NCI-H1436 treated with DMSO at 0.1 percent for 48 hours (cell line): ENCODE results near the gene SLC1A1.
"Not testable (repeated sequence)": the region's sequence is repeated elsewhere in the genome, so short reads cannot be mapped to it uniquely, and the experiment has no call there.

Experiments used
- DNase-seq: peaks from one replicate; lab custom pipeline; 2025; lab: John Stamatoyannopoulos, UW

The SLC1A1 gene

DNA sequence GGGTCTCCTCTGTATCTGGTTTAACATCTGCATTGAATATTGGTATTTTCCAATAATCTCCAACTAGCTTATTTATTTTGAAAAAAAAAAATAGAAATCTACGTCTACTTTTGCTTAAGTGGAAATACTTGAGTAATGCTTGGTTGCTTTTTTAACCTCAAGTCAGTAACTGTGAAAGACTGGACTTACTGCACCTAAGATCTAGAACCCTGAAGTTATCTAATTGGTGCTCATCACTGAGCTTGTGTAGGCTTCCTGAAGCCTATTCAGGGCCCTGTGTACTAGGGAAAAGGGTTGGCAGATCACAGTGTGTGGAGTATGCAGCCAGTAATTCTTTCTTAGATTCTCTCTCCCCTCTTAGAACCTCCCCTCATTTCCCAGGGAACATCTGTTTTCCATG, 16.2 kb downstream of the SLC1A1 start:
- no peak for DNase-seq

DNA sequence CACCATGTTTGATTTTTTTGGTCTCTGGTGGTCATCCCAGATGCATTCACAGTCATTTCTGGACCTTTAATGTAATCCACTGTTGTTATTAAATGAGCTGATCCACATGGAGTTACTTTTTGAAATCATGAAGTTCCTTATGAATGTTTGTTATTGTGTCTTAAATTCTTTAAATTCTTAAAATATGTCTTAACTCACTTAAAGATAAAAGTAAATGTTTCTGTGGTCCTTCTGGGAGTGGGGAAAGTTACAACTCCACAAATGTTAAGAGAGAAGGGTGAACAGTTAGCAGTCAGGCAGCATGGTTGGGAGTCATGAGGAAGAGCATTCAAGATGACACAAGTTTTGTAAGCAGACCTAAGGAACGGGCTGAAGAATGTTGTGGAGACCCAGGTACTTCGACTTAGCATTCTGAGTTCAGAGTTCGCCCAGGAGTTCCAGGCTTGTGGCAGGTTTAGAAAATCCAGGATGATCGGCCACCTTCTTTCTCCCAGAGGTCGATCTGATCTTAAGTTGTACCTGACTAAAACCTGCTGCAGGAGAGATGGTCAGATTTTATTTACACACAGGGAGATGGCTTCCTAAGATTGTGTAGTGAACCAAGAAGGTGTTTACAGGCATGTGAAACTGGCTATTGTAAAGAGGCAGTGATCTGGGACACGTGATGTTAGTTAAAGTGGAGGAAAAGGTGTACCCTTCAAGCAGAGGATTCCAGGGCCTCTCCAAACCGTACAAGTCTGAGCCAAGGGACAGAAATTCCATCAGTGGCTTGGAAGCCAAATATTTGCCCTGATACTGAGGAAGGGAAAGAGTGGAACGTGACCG, 17.2 kb downstream of the SLC1A1 start:
- DNase-seq, result no peak

DNA sequence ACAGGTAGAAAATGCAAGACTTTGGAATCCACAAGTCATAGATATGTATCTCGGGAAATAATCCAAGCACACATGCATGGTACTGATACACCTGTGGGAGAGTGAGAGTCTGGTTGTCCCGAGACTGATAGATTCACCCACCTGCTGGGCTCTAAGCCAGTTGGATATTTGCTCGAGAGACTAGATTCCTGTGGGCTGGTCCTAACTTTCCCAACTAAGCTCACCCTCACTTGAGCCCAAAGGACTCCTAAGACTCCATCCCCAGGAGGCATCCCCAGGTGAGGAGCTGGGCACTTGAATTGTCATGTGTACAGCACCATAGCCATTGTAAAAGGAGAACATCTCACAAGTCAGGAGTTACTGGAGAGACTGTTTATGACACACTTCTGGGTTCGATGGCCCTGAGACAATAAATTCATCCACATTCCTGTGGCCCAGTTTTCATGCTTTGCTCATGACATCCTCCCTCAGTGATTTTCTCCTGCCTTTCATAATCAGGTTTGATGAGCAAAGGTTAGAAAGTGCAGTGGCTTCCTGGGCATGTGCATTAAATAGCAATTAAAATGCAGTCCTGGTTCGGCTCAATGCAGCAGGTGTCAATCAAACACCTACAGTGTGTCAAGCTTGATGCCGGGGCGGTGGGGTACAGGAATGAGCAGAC, 18.1 kb downstream of the SLC1A1 start:
- no peak for DNase-seq

DNA sequence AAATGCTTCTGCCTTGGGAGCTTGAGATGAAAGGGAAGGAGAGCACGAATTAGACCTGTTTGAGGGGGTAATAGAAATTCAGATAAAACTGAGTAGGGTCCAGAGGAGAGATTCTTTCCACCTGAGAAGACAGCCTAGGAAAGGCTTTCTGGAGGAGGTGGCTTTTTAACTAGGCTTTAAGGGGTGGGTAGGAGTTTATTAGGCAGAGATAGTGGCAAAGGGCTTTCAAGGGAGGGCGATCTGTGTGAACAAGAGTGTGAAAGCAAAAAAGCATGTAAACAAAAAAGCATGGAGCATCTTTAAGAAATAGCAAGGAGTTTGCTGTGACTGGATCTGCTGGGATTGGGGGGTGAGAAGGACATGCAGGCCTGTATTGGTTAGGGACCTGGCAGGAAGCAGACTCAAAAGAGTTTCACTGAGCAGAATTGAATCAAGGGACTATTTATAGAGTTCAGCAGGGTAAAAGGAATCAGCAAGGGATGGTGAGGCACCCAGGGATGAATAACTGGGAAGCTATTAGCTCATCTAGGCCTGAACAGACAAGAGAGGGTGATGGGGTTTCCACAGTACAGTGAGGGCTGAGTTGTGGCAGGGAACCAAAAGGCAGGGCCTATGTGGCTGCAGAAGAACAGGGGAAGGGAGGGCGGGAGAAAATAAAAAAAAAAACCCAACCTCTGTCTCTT, 18.8 kb downstream of the SLC1A1 start:
- no peak for DNase-seq

DNA sequence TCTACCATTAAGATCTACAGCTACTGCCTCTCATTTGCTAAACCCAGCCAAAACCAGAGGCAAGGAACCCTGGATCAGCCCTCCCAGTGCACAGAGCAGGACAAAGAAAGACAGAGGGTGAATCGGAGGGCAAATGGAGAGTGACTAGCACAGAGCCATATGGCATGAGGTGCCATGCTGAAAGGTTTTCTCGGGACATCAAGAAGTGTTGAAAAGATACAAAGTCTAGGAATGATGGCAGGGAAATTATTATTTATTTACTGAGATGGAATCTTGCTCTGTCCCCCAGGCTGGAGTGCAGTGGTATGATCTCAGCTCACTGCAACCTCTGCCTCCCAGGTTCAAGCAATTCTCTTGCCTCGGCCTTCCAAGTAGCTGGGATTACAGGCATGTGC, 19.3 kb downstream of the SLC1A1 start:
- no peak for DNase-seq

DNA sequence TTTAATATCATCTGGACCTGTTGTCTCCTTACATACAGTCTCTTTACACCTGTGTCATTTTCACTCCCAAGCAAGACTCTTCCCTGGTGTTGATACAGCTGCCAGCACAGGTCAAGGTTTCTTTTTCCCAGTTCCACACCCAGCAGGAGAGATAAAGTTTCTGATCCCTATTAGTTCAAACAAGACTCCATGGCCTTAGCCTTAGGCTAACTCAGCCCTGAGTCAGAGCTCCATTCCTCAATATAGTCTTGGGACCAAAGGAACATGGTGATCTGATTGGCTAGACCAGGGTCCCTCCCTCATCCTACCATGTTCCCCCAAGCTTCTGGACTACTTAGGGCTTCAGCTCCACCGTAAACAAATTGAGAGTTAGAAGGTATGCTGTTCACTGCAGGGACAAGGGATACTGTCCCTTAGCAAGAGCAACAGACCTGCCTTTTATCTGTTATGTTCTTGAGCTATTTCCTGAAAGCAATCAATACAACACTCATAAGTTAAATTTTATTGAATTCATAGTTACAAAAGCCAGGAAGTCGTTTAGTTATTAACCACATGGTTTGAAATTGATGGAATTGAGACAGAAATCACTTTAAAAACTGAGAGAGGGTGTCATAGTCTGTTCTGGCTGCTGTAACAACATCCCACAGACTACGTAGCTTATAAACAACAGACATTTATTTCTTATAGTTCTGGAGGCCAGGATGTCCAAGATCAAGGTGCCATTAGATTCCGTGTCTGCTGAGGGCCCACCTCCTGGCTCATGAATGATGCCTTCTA, 20.5 kb downstream of the SLC1A1 start:
- no peak for DNase-seq

DNA sequence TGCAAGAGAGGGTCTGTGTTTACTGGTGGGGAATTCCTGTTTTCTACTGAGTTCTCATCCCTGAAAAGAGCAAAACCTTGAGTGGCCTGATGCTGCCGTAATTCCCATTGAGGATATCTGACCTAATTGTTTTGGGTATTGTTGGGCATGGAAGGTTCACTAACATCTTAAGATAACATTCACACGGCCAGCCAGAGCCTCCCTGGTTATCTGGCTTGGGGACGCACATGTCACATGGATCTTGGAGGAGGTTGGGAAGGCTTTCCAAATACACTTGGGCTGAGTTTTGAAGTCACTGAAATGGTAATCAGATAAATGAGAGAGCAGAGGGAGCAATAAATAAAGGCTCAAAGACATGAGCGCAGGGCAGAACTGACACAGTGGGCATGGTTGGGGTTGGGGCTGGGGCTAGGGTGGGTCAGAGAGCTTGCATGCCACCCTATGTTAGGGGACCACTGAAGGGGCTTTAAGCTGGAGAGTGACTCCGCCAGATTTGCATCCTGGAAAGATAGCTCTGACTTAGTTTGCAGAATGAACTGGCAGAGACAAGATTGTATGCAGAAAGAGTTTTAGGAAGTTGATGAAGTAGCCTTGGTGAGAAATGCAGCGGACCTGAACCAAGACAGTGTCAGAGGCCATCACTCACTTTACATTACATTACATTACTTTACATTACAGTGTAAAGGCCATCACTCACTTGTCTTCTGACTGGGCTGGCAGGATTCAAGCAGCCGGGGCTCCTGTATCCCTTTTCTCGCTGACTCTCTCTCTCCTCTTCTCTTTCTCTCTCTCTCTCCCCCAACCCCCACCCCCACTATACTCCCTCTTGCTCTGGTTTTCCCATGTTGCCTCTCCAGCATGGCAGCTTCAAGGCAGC, 24.2 kb downstream of the SLC1A1 start:
- no peak for DNase-seq

DNA sequence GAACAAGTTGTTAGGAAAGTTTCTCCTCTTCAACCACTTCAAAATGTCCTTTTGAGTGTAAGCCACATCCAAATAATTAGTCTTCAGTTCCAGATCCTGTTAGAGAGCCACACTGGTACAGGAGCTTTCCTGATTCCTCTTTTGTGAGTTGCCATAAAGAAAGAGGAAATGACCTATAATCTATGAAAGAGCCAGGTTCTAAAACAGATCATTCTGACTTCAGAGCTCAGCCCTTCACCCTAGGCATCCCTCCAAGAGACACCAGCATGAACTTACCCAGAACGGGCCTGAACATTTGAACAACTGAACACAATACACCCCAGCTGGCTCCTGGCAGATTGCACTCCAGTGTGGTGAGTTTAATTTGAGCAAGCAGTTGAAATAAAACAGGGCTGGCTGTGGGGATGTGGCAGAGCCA, 25.7 kb downstream of the SLC1A1 start:
- no peak for DNase-seq

DNA sequence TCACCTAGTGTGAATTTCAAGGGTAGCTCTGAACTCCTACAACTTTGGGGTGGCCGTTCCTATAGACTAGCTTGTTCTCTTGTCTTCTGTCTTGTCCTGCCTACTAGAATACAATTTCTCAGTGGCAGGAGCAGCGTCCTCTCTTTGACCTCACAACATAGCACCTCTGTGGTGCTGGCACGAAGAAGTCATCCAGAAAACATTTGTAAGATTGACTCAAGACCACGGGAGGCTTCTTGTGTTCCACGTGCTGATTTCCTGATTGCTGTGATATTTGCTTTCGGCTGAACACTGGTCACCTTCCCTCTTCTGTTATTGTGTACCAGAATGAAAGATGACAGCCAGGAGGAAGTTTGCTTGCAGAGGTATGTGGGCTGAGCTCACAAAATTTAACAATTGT, 27.0 kb downstream of the SLC1A1 start:
- no peak for DNase-seq

DNA sequence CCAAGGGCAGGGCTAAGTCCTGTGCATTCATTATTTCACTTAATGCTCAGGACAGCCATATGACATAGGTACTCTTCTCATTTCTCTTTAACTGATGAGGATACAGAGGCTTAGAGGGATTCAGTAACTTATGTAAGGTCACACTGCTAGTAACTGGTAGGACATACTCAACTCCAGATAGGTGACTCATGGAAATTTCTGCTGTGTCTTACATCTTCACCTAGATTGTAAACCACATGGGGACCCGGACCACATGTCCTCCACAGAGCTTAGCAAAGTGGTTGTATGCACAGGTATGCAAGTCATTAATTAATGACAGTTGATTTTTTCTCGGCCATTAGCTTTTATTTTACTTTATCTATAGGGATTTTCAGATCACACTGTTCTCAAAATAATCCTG, 29.3 kb downstream of the SLC1A1 start:
- DNase-seq, result no peak

DNA sequence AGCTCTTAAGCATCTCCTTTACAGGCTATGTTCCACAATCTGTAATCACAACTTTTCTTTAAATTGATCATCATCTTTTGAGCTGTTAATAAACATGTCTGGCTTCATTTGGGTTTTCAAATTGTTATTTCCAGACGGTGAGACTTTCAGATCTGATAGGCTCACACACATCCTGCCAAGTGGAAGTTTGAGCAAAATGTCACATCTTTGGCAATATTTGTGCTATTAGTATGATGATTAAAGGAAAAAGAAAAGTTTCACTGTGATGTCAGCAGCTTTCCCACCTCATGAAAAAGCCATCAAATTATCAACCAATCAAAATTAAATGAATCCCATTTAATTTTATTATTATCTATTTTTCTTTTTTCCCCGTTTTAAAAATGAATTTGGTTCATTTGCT, 29.8 kb downstream of the SLC1A1 start:
- DNase-seq, result no peak

DNA sequence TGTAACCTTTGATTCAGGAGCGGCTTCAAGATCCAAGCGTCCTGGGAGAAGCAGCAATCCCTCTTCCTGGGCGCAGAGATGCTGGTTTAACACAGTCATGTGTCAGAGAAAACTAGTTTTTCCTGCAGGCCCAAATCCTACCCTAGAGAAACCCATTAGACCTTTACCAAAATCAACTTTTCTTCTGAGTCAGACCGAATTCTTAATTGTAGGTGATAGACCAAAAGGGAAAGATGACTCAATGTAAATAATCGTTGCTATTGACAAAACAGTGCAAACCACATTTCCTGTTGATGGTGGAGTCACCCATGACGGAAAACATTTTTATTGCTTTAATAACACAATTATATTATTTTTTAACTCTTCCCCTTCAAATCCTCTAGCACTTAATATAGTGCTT, 40.1 kb downstream of the SLC1A1 start:
- no peak for DNase-seq

DNA sequence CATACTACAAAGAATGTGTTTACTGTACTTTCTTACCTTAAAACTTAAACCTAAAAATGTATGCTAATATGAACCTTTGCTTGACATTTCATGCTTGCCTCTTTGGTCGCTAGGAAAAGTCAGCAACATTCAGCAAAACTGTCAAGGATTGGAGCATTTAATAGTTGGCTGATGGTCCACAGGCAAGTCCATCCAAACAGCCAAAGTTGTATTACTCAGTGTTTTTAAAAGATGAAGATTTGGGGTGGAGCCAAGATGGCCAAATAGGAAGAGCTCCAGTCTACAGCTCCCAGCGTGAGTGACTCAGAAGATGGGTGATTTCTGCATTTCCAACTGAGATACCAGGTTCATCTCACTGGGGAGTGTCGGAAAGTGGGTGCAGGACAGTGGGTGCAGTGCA, 40.6 kb downstream of the SLC1A1 start:
- not testable (repeated sequence) for DNase-seq

DNA sequence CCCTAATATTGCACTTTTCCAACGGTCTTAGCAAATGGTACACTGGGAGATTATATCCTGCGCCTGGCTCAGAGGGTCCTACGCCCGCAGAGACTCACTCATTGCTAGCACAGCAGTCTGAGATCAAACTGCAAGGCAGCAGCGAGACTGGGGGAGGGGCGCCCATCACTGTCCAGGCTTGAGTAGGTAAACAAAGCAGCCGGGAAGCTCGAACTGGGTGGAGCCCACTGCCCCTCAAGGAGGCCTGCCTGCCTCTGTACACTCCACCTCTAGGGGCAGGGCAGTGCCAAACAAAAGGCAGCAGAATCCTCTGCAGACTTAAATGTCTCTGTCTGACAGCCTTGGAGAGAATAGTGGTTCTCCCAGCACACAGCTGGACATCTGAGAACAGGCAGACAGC, 41.1 kb downstream of the SLC1A1 start:
- DNase-seq, result not testable (repeated sequence)

DNA sequence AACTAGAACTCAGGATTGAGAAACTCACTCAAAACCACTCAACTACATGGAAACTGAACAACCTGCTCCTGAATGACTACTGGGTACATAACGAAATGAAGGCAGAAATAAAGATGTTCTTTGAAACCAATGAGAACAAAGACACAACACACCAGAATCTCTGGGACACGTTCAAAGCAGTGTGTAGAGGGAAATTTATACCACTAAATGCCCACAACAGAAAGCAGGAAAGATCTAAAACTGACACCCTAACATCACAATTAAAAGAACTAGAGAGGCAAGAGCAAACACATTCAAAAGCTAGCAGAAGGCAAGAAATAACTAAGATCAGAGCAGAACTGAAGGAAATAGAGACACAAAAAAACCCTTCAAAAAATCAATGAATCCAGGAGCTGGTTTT, 43.6 kb downstream of the SLC1A1 start:
- not testable (repeated sequence) for DNase-seq

DNA sequence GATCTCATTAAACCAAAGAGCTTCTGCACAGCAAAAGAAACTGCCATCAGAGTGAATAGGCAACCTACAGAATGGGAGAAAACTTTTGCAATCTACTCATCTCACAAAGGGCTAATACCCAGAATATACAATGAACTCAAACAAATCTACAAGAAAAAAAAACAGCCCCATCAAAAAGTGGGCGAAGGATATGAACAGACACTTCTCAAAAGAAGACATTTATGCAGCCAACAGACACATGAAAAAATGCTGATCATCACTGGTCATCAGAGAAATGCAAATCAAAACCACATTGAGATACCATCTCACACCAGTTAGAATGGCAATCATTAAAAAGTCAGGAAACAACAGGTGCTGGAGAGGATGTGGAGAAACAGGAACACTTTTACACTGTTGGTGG, 45.9 kb downstream of the SLC1A1 start:
- DNase-seq, result not testable (repeated sequence)

DNA sequence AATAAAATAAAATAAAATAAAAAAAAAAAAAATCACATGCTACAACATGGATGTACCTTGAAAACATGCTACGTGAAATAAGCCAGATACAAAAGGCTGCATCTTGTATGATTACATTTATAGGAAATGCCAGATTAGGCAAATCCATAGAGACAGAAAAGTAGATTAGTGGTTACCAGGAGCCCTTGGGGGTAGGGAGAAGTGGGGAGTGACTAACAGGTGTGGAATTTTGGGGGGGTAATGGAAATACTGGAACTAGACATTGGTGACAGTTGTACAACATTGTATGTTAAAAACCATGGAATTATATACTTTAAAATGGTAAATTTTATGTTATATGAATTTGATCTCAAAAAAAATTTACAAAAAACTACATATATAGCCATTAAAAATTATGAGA, 47.3 kb downstream of the SLC1A1 start:
- no peak for DNase-seq

DNA sequence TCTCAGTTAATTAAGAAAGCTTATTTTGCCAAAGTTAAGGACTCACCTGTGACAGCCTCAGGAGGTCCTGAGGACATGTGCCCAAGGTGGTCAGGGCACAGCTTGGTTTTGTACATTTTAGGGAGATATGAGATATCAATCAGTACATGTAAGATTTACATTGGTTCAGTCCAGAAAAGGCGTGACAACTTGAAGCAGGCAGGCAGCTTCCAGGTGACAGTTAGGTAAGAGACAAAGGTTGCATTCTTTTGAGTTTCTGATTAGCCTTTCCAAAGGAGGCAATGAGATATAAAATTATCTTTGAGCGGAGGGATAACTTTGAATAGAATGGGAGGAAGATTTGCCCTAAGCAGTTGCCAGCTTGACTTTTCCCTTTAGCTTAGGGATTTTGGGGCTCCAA, 47.8 kb downstream of the SLC1A1 start:
- no peak for DNase-seq

DNA sequence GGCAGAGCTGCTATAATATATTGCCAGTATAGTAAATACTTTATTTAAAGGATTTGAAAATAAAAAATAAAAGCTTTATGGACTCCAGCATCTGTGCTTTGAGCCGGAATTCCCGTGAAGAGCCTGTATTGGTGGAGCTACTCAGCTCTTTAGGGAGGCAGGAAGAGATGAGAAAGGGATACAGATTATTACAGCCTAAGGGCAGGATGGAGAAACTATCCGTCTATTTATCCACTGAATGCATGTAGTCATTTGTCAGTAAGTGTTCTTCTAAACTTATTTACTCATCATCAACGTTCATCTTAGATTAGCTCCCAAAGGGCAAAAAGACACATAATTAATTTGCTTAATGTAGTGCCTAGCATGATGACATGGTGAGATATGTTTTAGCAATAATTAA, 48.4 kb downstream of the SLC1A1 start:
- no peak for DNase-seq

DNA sequence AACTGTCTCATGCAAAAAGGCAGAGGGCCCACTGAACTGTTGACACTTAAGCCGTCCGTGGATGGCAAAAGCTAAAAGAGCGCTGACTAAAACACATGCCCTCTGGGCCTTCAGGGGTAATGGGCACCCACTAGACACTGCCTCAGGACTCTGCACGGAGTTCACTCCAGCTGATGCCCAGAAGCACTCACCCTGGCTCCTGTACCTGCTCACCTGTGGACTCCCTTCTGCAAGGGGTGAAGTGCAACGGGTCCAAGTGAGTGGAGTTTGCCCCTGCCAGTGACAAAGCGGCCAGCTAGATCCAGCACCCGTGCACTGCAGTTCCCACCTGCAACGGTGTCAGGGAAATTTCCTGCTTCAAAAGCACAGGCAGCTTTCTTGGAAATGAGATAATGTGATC, 50.2 kb downstream of the SLC1A1 start:
- DNase-seq, result no peak

DNA sequence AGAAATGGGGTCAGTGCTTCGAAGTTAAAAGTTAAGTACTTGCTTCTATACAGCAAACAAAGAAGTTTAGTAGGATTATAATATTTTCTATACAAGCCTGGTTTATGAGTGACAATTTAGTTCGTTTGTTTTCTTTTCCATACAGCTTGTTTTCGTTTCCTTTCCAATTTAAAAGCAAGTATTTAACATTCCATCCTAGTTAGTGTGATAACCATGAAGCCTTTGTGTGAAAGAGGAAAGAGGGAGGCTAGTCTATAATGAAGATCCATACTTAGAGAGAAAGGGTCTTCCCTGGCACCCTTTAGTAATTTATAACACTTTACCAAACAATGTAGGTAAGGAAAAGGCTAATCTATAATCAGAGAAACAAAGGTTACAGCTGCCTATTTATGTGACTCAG, 51.0 kb downstream of the SLC1A1 start:
- no peak for DNase-seq
